CD14-positive monocyte (primary cell): ENCODE measurements around the gene ARSB. TPM values are rescaled to one million over a fixed set of nuclear protein-coding genes. Genes with fewer than 3 reads are reported as not detected.

Experiments
- DNase-seq, 3 donors: peaks; one replicate each; pipeline ENCODE4 v3.0.0-alpha.2; 2011 to 2022
- H2AFZ ChIP-seq: 2 replicates; pipeline ENCODE4 v1.6.0; 2012; ENCODE audit warnings: mild to moderate bottlenecking, low read depth, low read length, inconsistent platforms; ENCODE audit not compliant: insufficient read depth, poor library complexity, severe bottlenecking
- H3K27ac ChIP-seq, 2 donors: 1 replicate in 1 of 2; 2 replicates in 1 of 2; pipeline ENCODE4 v1.5.1; 2012 to 2013; ENCODE audit warnings: low read length in 2 of 2, control low read depth in 1 of 2, inconsistent platforms in 1 of 2, low read depth in 1 of 2, mild to moderate bottlenecking in 1 of 2
- H3K27me3 ChIP-seq, 2 donors: one replicate each; pipeline versions ENCODE4 v1.6.0 to v1.6.1; 2011 to 2013; ENCODE audit warnings: low read length in 2 of 2; ENCODE audit not compliant: control insufficient read depth in 2 of 2, insufficient read depth in 2 of 2
- H3K36me3 ChIP-seq, 2 donors: replicated peaks in 1 of 2; 1 replicate in 1 of 2; 2 replicates in 1 of 2; pipeline versions ENCODE4 v1.5.1 to v1.6.1; 2012 to 2013; ENCODE audit warnings: low read length in 2 of 2, control low read depth in 1 of 2, inconsistent platforms in 1 of 2, mild to moderate bottlenecking in 1 of 2; ENCODE audit not compliant: insufficient read depth in 2 of 2, control insufficient read depth in 1 of 2
- H3K4me1 ChIP-seq, 2 donors: 1 replicate in 1 of 2; 2 replicates in 1 of 2; pipeline versions ENCODE4 v1.5.1 to v1.6.1; 2012 to 2013; ENCODE audit warnings: low read length in 2 of 2, control low read depth in 1 of 2, inconsistent platforms in 1 of 2, mild to moderate bottlenecking in 1 of 2, moderate library complexity in 1 of 2; ENCODE audit not compliant: insufficient read depth in 2 of 2, control insufficient read depth in 1 of 2
- H3K4me2 ChIP-seq: replicated peaks from 2 replicates; pipeline ENCODE3; 2012; ENCODE audit warnings: low read length, moderate library complexity, mild to moderate bottlenecking; ENCODE audit not compliant: poor library complexity, severe bottlenecking; ENCODE audit errors: extremely low read depth
- H3K4me3 ChIP-seq, 3 experiments: fragments of 200-600 bp in 1 of 3; sonication (generic) in 1 of 3; replicated peaks in 1 of 3; 1 replicate in 2 of 3; 2 replicates in 1 of 3; pipeline ENCODE4 v1.5.1; 2011 to 2013; ENCODE audit warnings: low read length in 3 of 3, mild to moderate bottlenecking in 3 of 3, control low read depth in 2 of 3, low read depth in 2 of 3, inconsistent platforms in 1 of 3, moderate library complexity in 1 of 3
- H3K79me2 ChIP-seq: 2 replicates; pipeline ENCODE4 v1.6.0; 2012; ENCODE audit warnings: mild to moderate bottlenecking, control low read depth, inconsistent platforms, low read length, moderate library complexity; ENCODE audit not compliant: insufficient read depth
- H3K9ac ChIP-seq: 2 replicates; pipeline ENCODE4 v1.6.0; 2017; ENCODE audit warnings: low read length, mild to moderate bottlenecking; ENCODE audit not compliant: insufficient read depth, poor library complexity, severe bottlenecking
- H3K9me3 ChIP-seq, 2 donors: replicated peaks in 1 of 2; 1 replicate in 1 of 2; 2 replicates in 1 of 2; pipeline versions ENCODE4 v1.5.1 to v1.6.1; 2012 to 2013; ENCODE audit warnings: low read length in 2 of 2, control low read depth in 1 of 2; ENCODE audit not compliant: control insufficient read depth in 1 of 2, insufficient read depth in 1 of 2
- H4K20me1 ChIP-seq: 2 replicates; pipeline ENCODE4 v1.6.0; 2012; ENCODE audit warnings: mild to moderate bottlenecking, low read length, control low read depth, moderate library complexity; ENCODE audit not compliant: insufficient read depth
- H3K27ac Mint-ChIP-seq, 7 donors: one replicate each; pipeline ENCODE4 v1.8.0; 2020; ENCODE audit warnings: mild to moderate bottlenecking in 7 of 7, mixed read lengths in 7 of 7, moderate library complexity in 6 of 7, inconsistent platforms in 2 of 7
- H3K27me3 Mint-ChIP-seq, 3 donors: one replicate each; pipeline ENCODE4 v1.8.0; 2021 to 2022; ENCODE audit warnings: low read depth in 3 of 3, mild to moderate bottlenecking in 3 of 3, mixed read lengths in 3 of 3, moderate library complexity in 3 of 3, inconsistent platforms in 1 of 3
- H3K36me3 Mint-ChIP-seq, 2 donors: one replicate each; pipeline ENCODE4 v1.8.0; 2020; ENCODE audit warnings: mixed read lengths in 2 of 2, inconsistent platforms in 1 of 2, mild to moderate bottlenecking in 1 of 2
- H3K4me1 Mint-ChIP-seq: one replicate; pipeline ENCODE4 v1.8.0; 2020; ENCODE audit warnings: mild to moderate bottlenecking, mixed read lengths
- H3K4me3 Mint-ChIP-seq, 2 donors: one replicate each; pipeline ENCODE4 v1.8.0; 2020; ENCODE audit warnings: mild to moderate bottlenecking in 2 of 2, mixed read lengths in 2 of 2, moderate library complexity in 1 of 2
- H3K9me3 Mint-ChIP-seq, 7 donors: one replicate each; pipeline ENCODE4 v1.8.0; 2020 to 2022; ENCODE audit warnings: mixed read lengths in 7 of 7, mild to moderate bottlenecking in 6 of 7, moderate library complexity in 6 of 7, inconsistent platforms in 2 of 7
- CTCF ChIP-seq: fragments of 200-600 bp; IDR thresholded peaks from one replicate; pipeline ENCODE4 v1.8.0; 2022; ENCODE audit warnings: antibody characterized with exemption, mild to moderate bottlenecking
- WGBS: methylation state at CpG from one replicate; pipeline ENCODE4 v1.1.5; 2013; ENCODE audit warnings: missing lambda C conversion rate; ENCODE audit not compliant: insufficient coverage; 5-methylcytosine and 5-hydroxymethylcytosine counted together
- intact Hi-C, 2 donors: fragments of 100-400 bp; cut with micrococcal nuclease; formaldehyde crosslinking; loops; one replicate each; pipeline versions ENCODE4 v1.15.0 to v1.15.1; 2023
- polyA plus RNA-seq, 3 donors: library from polyadenylated mRNA; depleted of rRNA in 1 of 3; unstranded in 2 of 3; stranded (reverse) in 1 of 3; fragments of 300-500 nt in 2 of 3; fragments of >200 nt in 1 of 3; fragmentation: Illumina TruSeq in 2 of 3; gene quantifications; 1 replicate in 2 of 3; 2 replicates in 1 of 3; pipeline ENCODE4 v1.2.3, GENCODE V29; 2012 to 2021

The ARSB gene
- polyA plus RNA-seq, 3 donors: 18.0 to 28.7 (median 18.1) TPM

GRCh38 chr5:79011869-79012268, 26.8 kb upstream of the ARSB start:
- Histone ChIP-seq H3K79me2 (no peaks in the 10 kb centered on the region), H3K27me3 (peaks cover 0 to 2% of the 10 kb centered on the region in 2 donors), H3K4me1 (no peaks in the 10 kb centered on the region), H3K4me2 (no peak overlapping the region), H3K27ac (no peak overlapping the region), H3K9ac (no peak overlapping the region), H2AFZ (no peak overlapping the region), H3K36me3 (no peaks in the 10 kb centered on the region), H3K9me3 (peaks cover 0 to 3% of the 10 kb centered on the region in 2 donors), H4K20me1 (no peaks in the 10 kb centered on the region), H3K4me3 (no peak overlapping the region)
- Mint-ChIP-seq H3K36me3 (no peaks in the 10 kb centered on the region), H3K4me1 (no peaks in the 10 kb centered on the region), H3K27ac (no peak overlapping the region), H3K27me3 (peaks cover 3 to 11% (median 5%) of the 10 kb centered on the region in 3 donors), H3K9me3 (peaks cover 0 to 11% (median 2%) of the 10 kb centered on the region in 7 donors), H3K4me3 (no peak overlapping the region)
- no peak for DNase-seq
- no peak for TF ChIP-seq CTCF
- intact Hi-C loops: no loop called here

- Mint-ChIP-seq H3K27me3 (peaks cover 5 to 13% (median 5%) of the 10 kb centered on the region in 3 donors), H3K9me3 (peaks cover 0 to 11% (median 2%) of the 10 kb centered on the region in 7 donors), H3K4me3 (no peak overlapping the region), H3K36me3 (no peaks in the 10 kb centered on the region), H3K4me1 (no peaks in the 10 kb centered on the region), H3K27ac (no peak overlapping the region)
- intact Hi-C loops: no loop called here
- Histone ChIP-seq H3K4me3 (no peak overlapping the region), H3K9me3 (peaks cover 0 to 3% of the 10 kb centered on the region in 2 donors), H3K36me3 (no peaks in the 10 kb centered on the region), H2AFZ (no peak overlapping the region), H3K4me1 (no peaks in the 10 kb centered on the region), H3K4me2 (no peak overlapping the region), H3K79me2 (no peaks in the 10 kb centered on the region), H3K27ac (no peak overlapping the region), H4K20me1 (no peaks in the 10 kb centered on the region), H3K27me3 (no peaks in the 10 kb centered on the region), H3K9ac (no peak overlapping the region)
- no peak for DNase-seq
- TF ChIP-seq CTCF: no peak
- no CpG with 5 or more reads among the region's 1 CpG for WGBS
Observed at GRCh38 chr5:79011219-79011836, 26.2 kb upstream of the ARSB start.
